HG03457 (cell line): ENCODE measurements around the gene ERC1.
A peak's percentile ranks its signal among the peaks of the same experiment; 100 is the strongest.
"Not testable (repeated sequence)": the region's sequence is repeated elsewhere in the genome, so short reads cannot be mapped to it uniquely, and the experiment has no call there.

Experiments used
- ATAC-seq: cut with Tn5 transposase; IDR thresholded peaks from one replicate; pipeline ENCODE4 v1.9.1; 2021; ENCODE audit warnings: moderate number of reproducible peaks; ENCODE audit not compliant: unreplicated experiment

The ERC1 gene

GRCh38 chr12:1069846-1070245 lies 78.8 kb downstream of the ERC1 start:
- ATAC-seq: no peak

GRCh38 chr12:1071182-1071581 lies 80.2 kb downstream of the ERC1 start:
- no peak for ATAC-seq

GRCh38 chr12:1073652-1074051 lies 82.6 kb downstream of the ERC1 start:
- ATAC-seq: no peak

DNA sequence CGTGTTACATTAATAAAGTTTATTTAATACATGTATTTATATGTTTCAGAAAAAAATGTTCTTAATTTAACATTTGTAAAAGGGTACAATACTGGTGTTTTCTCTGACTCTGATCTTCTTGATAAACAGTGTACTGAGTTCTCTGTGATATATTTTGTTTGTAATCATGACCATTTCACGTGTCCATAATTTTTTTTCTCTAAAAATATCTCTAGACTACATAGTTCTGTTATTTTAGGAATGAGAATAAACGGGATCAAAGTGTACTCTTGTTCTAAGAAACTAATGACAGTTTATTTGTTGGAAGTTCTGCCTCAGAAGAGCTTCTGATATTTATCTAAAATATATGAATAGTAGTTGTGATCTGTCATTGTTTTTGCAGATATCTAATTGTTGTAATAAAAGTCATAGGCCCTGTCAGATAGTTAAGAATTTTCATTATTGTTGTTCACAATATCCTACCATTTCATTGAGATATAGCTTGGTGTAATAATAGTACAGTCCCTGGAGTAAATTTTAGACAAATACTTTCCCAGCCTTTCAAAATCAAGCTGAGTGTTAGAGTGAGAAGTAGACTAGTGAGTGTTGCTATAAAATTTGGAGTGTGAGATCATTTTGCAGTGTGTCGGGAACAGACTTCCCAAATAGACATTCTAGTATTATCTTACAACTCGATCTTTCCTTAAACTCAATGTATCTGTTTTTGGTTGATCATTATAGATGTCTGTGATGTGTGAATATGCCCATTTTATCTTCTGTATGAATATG lies 86.2 kb downstream of the ERC1 start:
- ATAC-seq: no peak

- ATAC-seq: no peak
Observed at GRCh38 chr12:1078002-1078401, 87.0 kb downstream of the ERC1 start.

- ATAC-seq: no peak
Observed at GRCh38 chr12:1080520-1081223, 89.6 kb downstream of the ERC1 start.

DNA sequence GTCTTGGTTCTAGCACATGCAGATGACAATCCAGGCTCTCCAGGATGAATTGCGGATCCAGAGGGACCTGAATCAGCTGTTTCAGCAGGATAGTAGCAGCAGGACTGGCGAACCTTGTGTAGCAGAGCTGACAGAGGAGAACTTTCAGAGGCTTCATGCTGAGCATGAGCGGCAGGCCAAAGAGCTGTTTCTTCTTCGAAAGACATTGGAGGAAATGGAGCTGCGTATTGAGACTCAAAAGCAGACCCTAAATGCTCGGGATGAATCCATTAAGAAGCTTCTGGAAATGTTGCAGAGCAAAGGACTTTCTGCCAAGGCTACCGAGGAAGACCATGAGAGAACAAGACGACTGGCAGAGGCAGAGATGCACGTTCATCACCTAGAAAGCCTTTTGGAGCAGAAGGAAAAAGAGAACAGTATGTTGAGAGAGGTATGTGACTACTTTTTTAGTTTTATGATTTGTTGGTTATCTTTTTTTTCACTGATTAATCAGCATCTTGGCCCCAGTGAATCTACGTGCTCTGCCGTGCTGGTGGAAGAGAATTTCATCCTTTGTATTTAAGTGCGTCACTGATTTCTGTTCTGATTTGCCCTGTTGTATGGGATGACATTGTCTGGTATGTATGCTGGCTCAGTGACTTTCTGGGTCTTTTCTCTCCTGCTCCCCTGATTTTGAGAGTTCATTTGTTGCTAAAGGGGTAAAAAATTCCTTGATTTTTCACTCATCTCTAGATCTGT lies 92.3 kb downstream of the ERC1 start:
- ATAC-seq: no peak

GRCh38 chr12:1083889-1084262 lies 92.9 kb downstream of the ERC1 start:
- no peak for ATAC-seq

DNA sequence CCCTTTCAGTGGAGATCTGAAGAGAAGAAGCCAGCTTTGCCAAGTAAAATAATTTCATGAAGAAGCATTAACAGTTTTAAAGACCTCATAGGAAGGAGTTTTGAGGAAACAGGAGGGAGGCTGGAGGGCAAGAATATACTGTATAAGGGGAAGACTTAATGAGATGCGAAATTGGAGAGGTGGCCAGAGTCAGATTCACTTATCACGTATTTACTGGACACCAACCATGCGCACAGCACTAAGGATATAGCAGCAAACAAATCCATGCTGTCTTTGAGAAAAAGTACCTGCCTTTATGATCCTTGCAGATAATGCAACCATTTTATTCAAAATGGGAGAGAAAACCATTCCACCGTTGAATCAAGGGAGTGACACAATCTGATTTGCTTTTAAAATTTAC lies 100.3 kb downstream of the ERC1 start:
- ATAC-seq: no peak

DNA sequence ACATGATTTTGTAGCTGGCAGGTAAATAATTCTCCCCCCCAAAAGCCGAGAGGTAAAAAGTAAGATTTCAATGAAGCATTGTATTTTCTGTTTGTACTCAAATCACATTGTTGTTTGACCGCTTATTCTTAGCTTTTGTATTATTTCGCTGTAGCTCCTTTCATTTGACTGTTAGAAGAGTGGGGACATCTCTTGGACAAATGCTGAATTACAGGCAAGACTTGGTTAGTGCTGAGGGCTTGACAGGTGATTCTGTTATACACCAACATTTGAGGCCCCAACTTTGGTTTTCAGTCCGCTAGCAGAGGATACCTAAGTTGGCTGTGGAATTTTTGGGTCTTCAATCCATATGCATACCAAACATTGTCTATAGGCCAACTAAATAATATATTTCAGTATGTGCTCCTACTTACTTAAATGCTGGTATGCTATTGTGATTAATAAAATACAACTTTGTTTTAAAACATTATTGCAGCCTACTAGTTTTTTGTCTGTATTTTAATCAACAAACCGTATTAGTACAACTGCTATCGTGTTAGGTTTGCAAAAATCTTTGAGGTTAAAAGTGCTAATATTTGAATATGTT lies 102.2 kb downstream of the ERC1 start:
- ATAC-seq: no peak

GRCh38 chr12:1094714-1095113 lies 103.7 kb downstream of the ERC1 start:
- ATAC-seq: no peak

- no peak for ATAC-seq
Observed at GRCh38 chr12:1099158-1099557, 108.1 kb downstream of the ERC1 start.

DNA sequence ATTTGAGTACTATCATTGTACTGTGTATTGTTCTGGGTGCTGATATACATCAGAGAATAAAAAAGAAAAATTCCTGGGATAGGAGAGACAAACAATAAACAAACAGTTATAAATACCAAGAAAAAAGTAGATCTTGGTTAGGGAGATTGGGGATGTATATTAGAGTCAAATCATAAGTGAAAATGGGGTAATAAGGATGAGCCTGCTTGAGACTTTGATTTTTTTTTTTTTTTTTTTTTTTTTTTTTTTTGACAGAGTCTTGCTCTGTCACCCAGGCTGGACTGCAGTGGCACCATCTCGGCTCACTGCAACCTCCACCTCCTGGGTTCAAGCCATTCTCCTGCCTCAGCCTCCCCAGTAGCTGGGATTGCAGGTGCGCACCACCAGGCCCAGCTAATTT lies 108.6 kb downstream of the ERC1 start:
- not testable (repeated sequence) for ATAC-seq

- ATAC-seq: no peak
Observed at GRCh38 chr12:1102115-1102514, 111.1 kb downstream of the ERC1 start.

GRCh38 chr12:1102791-1103450 lies 111.9 kb downstream of the ERC1 start:
- ATAC-seq: no peak

GRCh38 chr12:1103632-1104031 lies 112.6 kb downstream of the ERC1 start:
- no peak for ATAC-seq

GRCh38 chr12:1104088-1104800 lies 113.2 kb downstream of the ERC1 start:
- no peak for ATAC-seq

- ATAC-seq: no peak
Observed at GRCh38 chr12:1107669-1108068, 116.6 kb downstream of the ERC1 start.

- ATAC-seq: peak; percentile 72
Observed at GRCh38 chr12:1108276-1108675, 117.3 kb downstream of the ERC1 start.

DNA sequence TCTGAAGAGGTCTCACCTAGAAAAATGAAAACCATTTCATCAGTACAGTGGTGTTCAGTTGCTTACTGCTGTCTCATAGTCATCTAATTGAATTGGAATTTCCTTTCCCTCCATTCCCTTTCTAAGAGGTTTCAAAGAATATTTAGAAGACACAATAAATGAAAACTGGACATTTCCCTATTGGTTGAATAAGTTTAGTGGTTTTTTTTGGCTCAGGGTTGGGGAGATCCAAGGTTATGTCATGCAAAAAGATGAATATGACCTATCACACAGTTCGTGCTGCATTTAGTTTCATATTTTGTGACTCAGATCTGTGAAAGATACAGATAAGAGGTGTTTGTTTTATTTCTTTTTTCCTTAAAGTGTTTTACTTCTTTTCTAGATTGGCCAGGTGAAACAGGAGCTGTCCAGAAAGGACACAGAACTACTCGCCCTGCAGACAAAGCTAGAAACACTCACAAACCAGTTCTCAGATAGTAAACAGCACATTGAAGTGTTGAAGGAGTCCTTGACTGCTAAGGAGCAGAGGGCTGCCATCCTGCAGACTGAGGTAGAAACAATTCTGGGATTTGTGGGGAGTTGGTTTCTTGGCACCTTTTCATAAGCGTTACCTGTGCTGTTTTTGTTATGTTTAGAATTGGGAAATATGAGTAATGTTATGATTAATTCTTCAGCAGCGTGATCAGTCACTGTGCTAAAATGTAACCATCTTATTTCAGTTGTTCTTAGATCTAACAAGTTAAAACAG lies 124.6 kb downstream of the ERC1 start:
- ATAC-seq: no peak
